Cardiac ventricle fibroblast (primary cell): ENCODE measurements around the gene VDAC2. TPM values are rescaled to one million over a fixed set of nuclear protein-coding genes. Genes with fewer than 3 reads are reported as not detected.

Source experiments
- total RNA-seq: library from RNA; depleted of rRNA; stranded (reverse); fragments of >200 nt; gene quantifications from 2 replicates; pipeline ENCODE4 v1.2.3, GENCODE V29; 2015

VDAC2 gene
- total RNA-seq = 108 and 116 TPM in 2 replicates

GRCh38 chr10:75210282-75211006, at the start of gene VDAC2:
Gene VDAC2 (plus strand): TSS chr10:75210796. CDS start chr10:75211159, 363 bp downstream.

GRCh38 chr10:75235375-75236177, 25.0 kb downstream of the VDAC2 start, which contains the start of gene COMTD1:
Gene COMTD1 (minus strand): TSS chr10:75235957. CDS start chr10:75235928, 29 bp downstream.

Other genes starting within 250 kb of the VDAC2 start
- 21.0 and 33.8 TPM in 2 replicates for gene SAMD8, start 99.1 kb upstream of the VDAC2 start, total RNA-seq
- 14.1 and 15.0 TPM in 2 replicates for gene COMTD1, start 25.2 kb downstream of the VDAC2 start, total RNA-seq
- gene ZNF503, start 191.0 kb downstream of the VDAC2 start, total RNA-seq = 31.3 and 34.1 TPM in 2 replicates
- gene LRMDA, start 220.8 kb downstream of the VDAC2 start, total RNA-seq = 1.2 and 2.5 TPM in 2 replicates